Ramos (cell line): ENCODE measurements around the gene GAS2L3.

ENCODE experiments used
- in situ Hi-C: fragments of 300-500 bp; cut with MboI; formaldehyde crosslinking; loops from one replicate; pipeline ENCODE4 v1.14.3; 2022; ENCODE audit warnings: low sequenced_read_pairs; ENCODE audit not compliant: unreplicated experiment

Gene GAS2L3

DNA sequence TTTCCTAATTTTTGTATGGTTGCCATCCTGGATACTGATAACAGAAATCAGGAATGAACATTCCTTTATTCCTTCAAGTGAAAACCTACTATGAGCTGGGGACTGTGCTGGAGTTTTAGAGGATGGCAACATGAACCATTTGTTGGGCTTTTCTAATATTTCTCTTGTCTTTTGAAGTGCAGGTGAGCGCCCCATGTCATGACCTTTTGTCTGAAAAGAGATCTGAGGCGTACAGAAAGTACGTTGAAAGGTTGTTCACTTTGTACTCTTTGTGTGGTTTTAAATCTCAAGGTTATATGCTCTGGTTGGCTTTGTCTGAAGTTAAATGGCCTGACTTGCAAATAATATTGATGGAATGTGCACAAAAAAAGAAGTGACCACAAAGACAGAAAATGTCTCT is 79.0 kb downstream of the GAS2L3 start:
- in situ Hi-C loops, result no loop called here

- in situ Hi-C loops, result no loop called here
Observed at GRCh38 chr12:100656141-100656540, 82.7 kb downstream of the GAS2L3 start.

GRCh38 chr12:100656856-100657255 is 83.4 kb downstream of the GAS2L3 start:
- in situ Hi-C loops, result no loop called here

DNA sequence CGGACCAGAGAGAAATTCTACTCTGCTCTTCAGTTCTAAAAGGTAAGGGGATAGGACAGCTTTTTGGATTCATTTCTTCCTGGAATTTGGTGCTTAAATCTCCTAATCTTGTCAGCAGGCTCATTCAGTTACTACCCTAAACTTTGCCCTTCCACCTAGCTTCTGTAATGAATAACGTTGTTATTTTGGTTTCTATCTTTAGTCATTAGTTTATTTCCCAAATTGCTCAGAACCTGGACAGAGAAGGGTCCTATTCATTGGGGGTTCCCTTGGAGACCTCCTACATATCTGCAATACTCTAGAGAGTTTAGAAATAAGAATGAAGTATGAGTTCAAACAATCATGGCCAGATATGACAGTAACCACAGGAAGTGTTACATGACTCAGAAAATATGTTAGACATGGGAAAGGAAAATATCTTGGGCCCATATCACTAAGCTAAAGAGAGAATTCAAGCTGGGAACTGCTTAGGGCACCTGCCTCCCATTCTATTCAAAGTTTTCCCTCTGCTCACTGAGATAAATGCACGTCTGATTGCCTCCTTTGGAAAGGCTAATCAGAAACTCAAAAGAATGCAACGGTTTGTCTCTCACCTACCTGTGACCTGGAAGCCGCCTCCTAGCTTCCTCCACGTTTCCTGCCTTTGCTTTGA is 87.9 kb downstream of the GAS2L3 start:
- in situ Hi-C loops, result no loop called here

DNA sequence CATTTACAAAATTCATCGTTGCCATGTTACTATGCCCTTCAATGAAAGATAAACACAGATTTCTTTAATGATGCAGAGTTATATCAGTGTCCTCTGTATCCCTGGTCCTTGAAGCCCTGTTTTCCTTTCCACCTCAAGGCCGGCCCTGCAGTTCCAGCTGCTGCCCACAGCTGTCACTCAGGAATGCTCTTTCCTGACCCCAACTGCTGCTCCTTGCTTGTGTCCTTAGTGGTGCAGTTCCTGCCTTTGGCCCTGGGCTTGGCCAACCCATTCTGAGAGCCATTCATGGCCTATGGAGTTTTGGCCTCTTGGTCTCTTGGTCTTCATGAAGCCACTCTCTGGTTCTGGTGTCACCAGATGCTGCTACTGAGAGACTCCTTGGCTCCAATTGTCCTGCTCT is 93.1 kb downstream of the GAS2L3 start:
- in situ Hi-C loops, result no loop called here

DNA sequence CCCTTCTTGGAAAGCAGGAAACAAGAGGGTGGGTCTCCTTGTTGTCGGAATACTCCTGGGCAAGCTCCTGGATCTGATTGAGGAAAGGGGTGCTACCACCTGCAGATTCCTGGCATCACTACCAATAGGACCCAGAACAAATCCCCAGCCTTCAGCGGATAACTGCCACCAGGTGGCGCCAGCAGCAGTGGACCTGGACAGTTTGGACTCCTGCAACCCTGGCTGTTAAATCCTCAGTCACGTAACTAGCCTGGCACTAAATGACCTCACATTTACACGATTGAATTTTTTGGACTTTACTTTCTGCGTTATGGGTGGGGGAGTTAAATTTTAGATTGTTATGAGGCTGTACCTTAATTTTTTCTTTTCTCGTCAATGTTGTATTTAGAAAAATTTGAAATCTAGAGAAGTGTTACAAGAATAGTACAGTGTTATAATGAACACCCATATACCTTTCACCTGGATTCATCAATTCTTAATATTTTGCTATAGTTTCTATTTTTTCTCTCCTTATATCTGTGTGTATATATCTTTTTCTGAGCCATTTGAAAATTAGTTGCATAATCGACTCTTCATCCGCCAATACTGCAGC is 95.6 kb downstream of the GAS2L3 start:
- in situ Hi-C loops, result no loop called here

GRCh38 chr12:100669922-100670321 is 96.4 kb downstream of the GAS2L3 start:
- in situ Hi-C loops, result no loop called here

DNA sequence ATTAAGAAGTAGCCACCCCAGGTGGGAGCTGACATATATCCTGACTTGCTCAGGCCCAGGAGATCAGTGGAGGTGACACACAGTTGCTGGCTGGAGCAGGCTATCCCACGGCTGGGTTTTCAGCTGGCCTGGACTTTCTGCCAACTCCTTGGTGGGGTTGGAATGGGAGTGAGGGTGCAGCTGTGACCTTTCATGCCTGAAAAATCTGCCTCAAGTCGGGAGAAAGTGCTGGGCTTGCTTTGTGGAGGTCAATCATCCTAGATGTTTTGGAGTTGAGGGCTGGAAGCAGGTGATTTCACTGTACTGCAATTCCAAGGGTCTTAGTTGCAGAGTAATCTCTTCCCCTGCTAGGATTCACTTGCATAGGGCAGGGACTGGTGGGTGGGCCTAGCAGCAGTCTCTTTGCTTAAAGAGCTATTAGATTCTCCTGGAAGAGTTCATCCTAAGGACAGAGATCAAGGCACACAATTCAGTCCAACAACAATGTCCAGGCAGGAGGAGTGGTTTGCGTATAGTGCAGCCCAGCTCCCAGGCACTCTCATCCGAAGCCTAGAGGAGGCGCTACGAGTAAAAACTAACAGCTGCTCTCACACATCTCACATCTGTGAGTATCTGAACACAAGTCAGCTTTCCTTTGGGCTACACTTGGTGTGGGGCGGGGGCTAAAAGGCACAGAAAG is 98.1 kb downstream of the GAS2L3 start:
- in situ Hi-C loops, result no loop called here

DNA sequence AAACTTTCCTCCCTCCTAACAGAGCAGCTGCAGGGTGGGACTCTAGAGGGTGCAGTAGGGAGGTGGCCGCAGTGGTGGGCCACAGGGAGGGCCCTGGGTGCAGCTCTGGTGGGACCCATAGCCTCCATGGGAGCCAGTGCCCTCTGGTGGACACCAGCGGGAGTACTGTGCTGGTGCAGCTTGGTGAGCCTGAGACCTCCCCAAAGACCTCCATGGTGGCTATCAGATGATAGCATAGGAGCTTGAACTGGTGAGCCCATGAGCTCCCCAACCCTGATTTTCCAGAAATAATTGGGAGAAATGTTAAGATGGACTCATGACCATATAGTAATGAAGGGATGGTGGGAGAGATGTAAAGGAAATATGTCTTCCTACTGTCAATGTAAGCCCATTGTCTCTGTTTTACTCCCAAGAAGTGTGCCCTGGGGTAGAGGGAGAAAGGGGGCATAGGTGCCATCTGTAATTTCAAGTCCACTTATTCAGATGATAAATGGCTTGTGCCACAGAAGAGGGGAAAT is 98.7 kb downstream of the GAS2L3 start:
- in situ Hi-C loops, result no loop called here

DNA sequence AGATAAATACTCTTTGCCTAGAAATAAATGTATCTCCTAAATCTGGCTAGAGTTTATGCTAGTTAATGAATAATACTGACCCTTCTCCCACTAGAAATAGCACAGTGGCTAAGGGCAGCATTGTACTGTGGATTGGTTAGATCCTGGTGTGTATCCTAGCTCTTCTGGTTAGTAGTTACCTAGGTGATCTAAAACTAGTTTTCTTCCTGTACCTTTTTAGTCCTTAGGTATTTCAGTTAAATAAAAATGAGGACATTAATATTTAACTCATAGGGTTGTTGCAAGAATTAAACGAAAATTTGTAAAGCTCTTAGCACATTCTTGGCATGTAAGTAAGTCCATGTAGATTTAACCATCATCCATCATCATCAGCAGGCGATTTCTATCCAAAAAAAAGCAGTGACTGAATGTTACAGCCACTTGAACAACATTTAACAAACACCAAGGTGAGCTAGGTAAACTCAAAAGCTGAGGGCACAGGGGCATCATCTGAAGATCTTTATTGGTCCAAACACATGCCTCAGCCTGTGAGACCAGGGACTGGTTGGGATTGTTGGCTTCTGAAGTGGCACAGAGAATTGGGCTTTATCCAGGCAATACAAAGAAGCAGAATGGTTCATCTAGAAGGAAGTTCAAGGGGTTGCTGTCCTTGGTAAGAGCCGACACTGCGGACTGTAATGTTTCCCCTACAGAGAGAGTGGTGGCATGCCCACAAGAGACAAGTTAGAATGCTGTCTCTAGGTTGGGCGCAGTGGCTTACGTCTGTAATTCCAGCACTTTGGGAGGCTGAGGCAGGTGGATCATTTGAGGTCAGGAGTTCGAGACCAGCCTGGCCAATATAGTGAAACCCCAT is 100.8 kb downstream of the GAS2L3 start:
- in situ Hi-C loops, result no loop called here
